HCT116 (cell line): ENCODE data around the gene PPEF2. TPM values are rescaled to one million over a fixed set of nuclear protein-coding genes. Genes with fewer than 3 reads are reported as not detected.
A peak's percentile ranks its signal among the peaks of the same experiment; 100 is the strongest.
"Not testable (repeated sequence)": the region's sequence is repeated elsewhere in the genome, so short reads cannot be mapped to it uniquely, and the experiment has no call there.

ENCODE experiments used
- ATAC-seq: fragments of 200-7000 bp; cut with Tn5 transposase; 2 replicates; pipeline ENCODE4 v1.9.1; 2020; ENCODE audit warnings: mild to moderate bottlenecking, moderate library complexity
- BruUV-seq: library from RNA; stranded (reverse); fragments of 400-500 nt; replicated peaks from 2 replicates; lab custom pipeline; 2021; lab: Mats Ljungman, UMichigan
- CTCF ChIA-PET: fragments of 300-600 bp; sonication (Branson Sonifier 250); formaldehyde crosslinking; loops from one replicate; lab custom pipeline; 2021; ENCODE audit warnings: antibody characterized with exemption; lab: Charles Lee
- POLR2A ChIA-PET: fragments of 300-600, 350-600 bp; sonication (Branson Sonifier 250); formaldehyde crosslinking; loops from one replicate; lab custom pipeline; 2021; ENCODE audit warnings: antibody characterized with exemption; lab: Charles Lee
- RAD21 ChIA-PET, 2 experiments: fragments of 300-600 bp; sonication (Branson Sonifier 250); formaldehyde crosslinking; loops; one replicate each; lab custom pipeline; 2023; ENCODE audit warnings: low total read pairs in 2 of 2; ENCODE audit not compliant: uncharacterized antibody in 2 of 2, unreplicated experiment in 2 of 2, low non-redundant PET in 1 of 2; lab: Charles Lee
- DNase-seq: peaks from one replicate; pipeline ENCODE4 v3.0.0-alpha.2; 2010; ENCODE audit warnings: low read depth, low spot score
- H2AFZ ChIP-seq: fragments of 200-600 bp; shearing (Covaris generic), sonication (generic); 2 replicates; pipeline ENCODE4 v1.6.1; 2017; ENCODE audit warnings: low read depth, mixed run types, mixed read lengths, antibody characterized with exemption, low read length; ENCODE audit not compliant: poor library complexity, severe bottlenecking
- H3K27ac ChIP-seq: 2 replicates; pipeline ENCODE4 v1.5.1; 2012; ENCODE audit warnings: low read depth, low read length
- H3K27me3 ChIP-seq: fragments of 200-600 bp; sonication (generic); 2 replicates; pipeline ENCODE4 v1.6.1; 2016; ENCODE audit warnings: mixed run types, low read length, mixed read lengths; ENCODE audit not compliant: insufficient read depth
- H3K36me3 ChIP-seq, 2 experiments: fragments of 200-500 bp in 1 of 2; fragments of 200-600 bp in 1 of 2; sonication (Bioruptor generic) in 1 of 2; sonication (generic) in 1 of 2; 2 replicates each; pipeline versions ENCODE4 v1.5.1 to v1.6.1; 2014 to 2016; ENCODE audit warnings: low read length in 2 of 2, inconsistent platforms in 1 of 2, mixed read lengths in 1 of 2, mixed run types in 1 of 2; ENCODE audit not compliant: insufficient read depth in 2 of 2, control insufficient read depth in 1 of 2
- H3K4me1 ChIP-seq, 2 experiments: fragments of 200-600 bp in 1 of 2; sonication (generic) in 1 of 2; 2 replicates each; pipeline versions ENCODE4 v1.5.1 to v1.6.1; 2012 to 2017; ENCODE audit warnings: low read length in 2 of 2, inconsistent platforms in 1 of 2, mild to moderate bottlenecking in 1 of 2, mixed read lengths in 1 of 2, mixed run types in 1 of 2, moderate library complexity in 1 of 2; ENCODE audit not compliant: insufficient read depth in 2 of 2, control insufficient read depth in 1 of 2
- H3K4me2 ChIP-seq: fragments of 200-600 bp; sonication (generic); 2 replicates; pipeline ENCODE4 v1.6.1; 2017; ENCODE audit warnings: mixed run types, low read length, mixed read lengths
- H3K4me3 ChIP-seq, 2 experiments: fragments of 200-600 bp in 1 of 2; sonication (generic) in 1 of 2; replicated peaks in 1 of 2; 2 replicates each; pipeline ENCODE4 v1.5.1; 2011 to 2016; ENCODE audit warnings: low read length in 2 of 2, control low read depth in 1 of 2, low read depth in 1 of 2, mild to moderate bottlenecking in 1 of 2, mixed read lengths in 1 of 2, mixed run types in 1 of 2
- H3K79me2 ChIP-seq: fragments of 200-600 bp; sonication (generic); 2 replicates; pipeline ENCODE4 v1.6.1; 2017; ENCODE audit warnings: mild to moderate bottlenecking, mixed run types, low read length, moderate library complexity, mixed read lengths; ENCODE audit not compliant: insufficient read depth
- H3K9ac ChIP-seq: fragments of 200-600 bp; sonication (generic); 2 replicates; pipeline ENCODE4 v1.6.1; 2016; ENCODE audit warnings: low read length, mixed read lengths
- H3K9me2 ChIP-seq: fragments of 200-600 bp; sonication (generic), shearing (Covaris generic); 2 replicates; pipeline ENCODE4 v1.6.1; 2017; ENCODE audit warnings: mixed run types, mild to moderate bottlenecking, moderate library complexity; ENCODE audit not compliant: insufficient read depth
- H3K9me3 ChIP-seq, 2 experiments: fragments of 200-500 bp in 1 of 2; fragments of 200-600 bp in 1 of 2; sonication (Bioruptor generic) in 1 of 2; sonication (generic) in 1 of 2; 2 replicates each; pipeline ENCODE4 v1.6.1; 2014 to 2017; ENCODE audit warnings: low read length in 2 of 2, mixed read lengths in 2 of 2, inconsistent platforms in 1 of 2, low read depth in 1 of 2, mild to moderate bottlenecking in 1 of 2, mixed run types in 1 of 2, moderate library complexity in 1 of 2; ENCODE audit not compliant: control insufficient read depth in 1 of 2, insufficient read depth in 1 of 2
- H4K20me1 ChIP-seq: fragments of 200-600 bp; sonication (generic), shearing (Covaris generic); 2 replicates; pipeline ENCODE4 v1.6.1; 2017; ENCODE audit warnings: mixed run types, mild to moderate bottlenecking, moderate library complexity; ENCODE audit not compliant: insufficient read depth
- CBX3 ChIP-seq: IDR thresholded peaks from 2 replicates; pipeline ENCODE4 v1.6.1; 2012; ENCODE audit warnings: low read depth
- CEBPB ChIP-seq: IDR thresholded peaks from 2 replicates; pipeline ENCODE4 v1.6.1; 2012; ENCODE audit warnings: low read depth
- CTCF ChIP-seq, 3 experiments: fragments of 200-600 bp in 1 of 3; sonication (generic) in 1 of 3; IDR thresholded peaks in 2 of 3; conservative IDR thresholded peaks in 1 of 3; 2 replicates each; pipeline ENCODE4 v1.5.1; 2012 to 2017; ENCODE audit warnings: low read depth in 2 of 3, low read length in 2 of 3, antibody characterized with exemption in 1 of 3, borderline replicate concordance in 1 of 3, control low read depth in 1 of 3, mild to moderate bottlenecking in 1 of 3, mixed read lengths in 1 of 3, mixed run types in 1 of 3, moderate library complexity in 1 of 3; ENCODE audit not compliant: insufficient read depth in 1 of 3
- EZH2phosphoT487 ChIP-seq: fragments of 200-600 bp; IDR thresholded peaks from 2 replicates; pipeline ENCODE4 v1.6.1; 2018; ENCODE audit warnings: antibody characterized with exemption, borderline replicate concordance
- MAX ChIP-seq: IDR thresholded peaks from 2 replicates; pipeline ENCODE4 v1.6.1; 2012
- POLR2A ChIP-seq: IDR thresholded peaks from 2 replicates; pipeline ENCODE4 v1.7.0; 2011; ENCODE audit warnings: borderline replicate concordance; ENCODE audit not compliant: insufficient read depth, insufficient read length; ENCODE audit errors: extremely low read depth
- POLR2AphosphoS5 ChIP-seq: IDR thresholded peaks from 2 replicates; pipeline ENCODE4 v1.6.1; 2011; ENCODE audit warnings: mild to moderate bottlenecking, low read depth, low read length, moderate library complexity
- RAD21 ChIP-seq: IDR thresholded peaks from 2 replicates; pipeline ENCODE4 v1.6.1; 2012; ENCODE audit warnings: low read depth, mild to moderate bottlenecking
- ZFX ChIP-seq: fragments of 450-650 bp; IDR thresholded peaks from 2 replicates; pipeline ENCODE4 v1.6.1; 2017
- ZNF274 ChIP-seq: fragments of 200-500 bp; sonication (Bioruptor generic); IDR thresholded peaks from 2 replicates; pipeline ENCODE4 v1.6.1; 2014; ENCODE audit warnings: mild to moderate bottlenecking, low read depth, low read length, inconsistent platforms
- intact Hi-C: fragments of 100-400 bp; cut with micrococcal nuclease; formaldehyde crosslinking; loops from 2 replicates; pipeline ENCODE4 v1.10.0; 2022
- total RNA-seq: library from RNA; stranded (reverse); gene quantifications from one replicate; pipeline ENCODE4 v1.2.1, GENCODE V29; 2021; ENCODE audit not compliant: unreplicated experiment

PPEF2 gene
- total RNA-seq, 1 experiment from 2014 or later, result not detected

DNA sequence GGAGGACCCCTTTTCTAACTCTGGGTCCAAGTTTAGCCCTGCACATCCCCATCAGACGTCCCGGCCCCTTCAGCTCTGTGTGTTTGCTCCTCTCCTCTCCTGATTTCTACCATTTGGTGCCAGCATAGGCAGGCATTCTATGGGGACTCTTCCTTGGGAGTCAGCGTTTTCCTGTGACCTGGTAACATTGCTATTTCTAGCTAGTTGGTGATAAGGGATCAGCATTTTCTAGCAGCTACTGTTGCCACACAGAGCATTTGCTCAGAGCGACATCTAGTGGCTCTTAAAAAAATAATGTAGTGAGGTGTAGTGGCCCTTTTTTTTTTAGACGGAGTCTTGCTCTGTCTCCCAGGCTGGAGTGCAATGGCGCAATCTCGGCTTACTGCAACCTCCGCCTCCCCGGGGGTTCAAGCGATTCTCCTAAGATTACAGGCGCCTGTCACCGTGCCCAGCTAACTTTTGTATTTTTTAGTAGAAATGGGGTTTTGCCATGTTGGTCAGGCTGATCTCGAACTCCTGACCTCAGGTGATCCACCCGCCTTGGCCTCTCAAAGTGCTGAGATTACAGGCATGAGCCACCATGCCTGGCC, 54.0 kb downstream of the PPEF2 start:
- not testable (repeated sequence) for H4K20me1 ChIP-seq
- Histone ChIP-seq H3K4me2 (peak overlapping the region; percentile 63), H3K4me1 (peaks cover 0 to 21% of the 10 kb centered on the region in 2 experiments; a peak in 2 of 4 replicates)
- DNase-seq, result peak; percentile 83
- peak; percentile 90 for ATAC-seq
- ChIA-PET RAD21 (interaction anchor here in 1 of 2 experiments (0.6 kb wide), 1 partner anchor 194 kb away, joined by 3 read pairs; no protein-coding TSS in a partner anchor), CTCF (interaction anchor here (0.6 to 1.6 kb wide), 18 partner anchors 9 to 416 kb away, joined by 3 to 7 read pairs (median 4); partner anchors contain the start of genes CDKL2 and USO1)
- TF ChIP-seq RAD21 (peak; percentile 88), CEBPB (peak; percentile 66; the same call in 1 of the 2 replicates), CBX3 (0 out of 2 replicates have a peak, but pooled peaks have one; percentile 25), CTCF (IDR thresholded peaks at IDR 0.05 in 2 of 3, conservative IDR thresholded peaks at IDR 0.05 in 1 of 3; ENCODE audit: borderline replicate concordance in 1 of 3, insufficient read depth in 1 of 3, low read depth in 2 of 3, low read length in 2 of 3) (peak; percentile 55 to 85 (median 61); a peak in 4 of 6 replicates)
- TF ChIP-seq, all 23 proteins: peak for 4; not testable (repeated sequence) for 19
- H3K27me3 ChIP-seq, H3K27ac ChIP-seq, H3K9me3 ChIP-seq, H3K9ac ChIP-seq, H3K79me2 ChIP-seq, H3K9me2 ChIP-seq, H3K4me3 ChIP-seq, BruUV-seq, H3K36me3 ChIP-seq: not testable (repeated sequence)
- peak overlapping the region; percentile 99 for H2AFZ ChIP-seq
- intact Hi-C loops, result loop anchor here (10.0 kb wide), 1 partner anchor 193 kb away; no protein-coding TSS in a partner anchor
- POLR2A ChIA-PET, result interaction anchor here (0.9 to 1.1 kb wide), 2 partner anchors 93 to 271 kb away, joined by 3 read pairs; partner anchors contain the start of gene NAAA

DNA sequence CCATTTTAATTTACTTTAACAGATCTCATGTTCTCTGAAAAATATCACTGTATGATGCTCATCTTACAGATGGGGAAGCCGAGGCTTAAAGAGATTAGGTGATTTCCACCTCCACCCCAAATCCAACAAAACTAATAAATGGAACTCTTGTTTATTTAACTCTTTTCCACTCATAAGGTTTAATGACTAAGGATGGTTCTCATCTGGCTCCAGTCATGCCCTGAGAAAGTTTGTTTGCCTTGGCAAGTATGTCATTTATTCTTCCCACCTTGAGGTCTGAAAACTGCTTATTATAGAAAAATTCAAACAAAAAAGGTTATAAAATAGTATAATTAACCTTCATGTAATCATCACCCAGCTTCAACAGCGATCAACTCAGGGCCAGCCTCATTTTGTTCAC, 56.3 kb downstream of the PPEF2 start:
- ChIA-PET RAD21 (no interaction called here), CTCF (no interaction called here), POLR2A (no interaction called here)
- H3K27ac ChIP-seq, result no peak overlapping the region
- TF ChIP-seq RAD21, result no peak
- TF ChIP-seq POLR2AphosphoS5, result no peak
- no peak for TF ChIP-seq ZFX
- no peak for TF ChIP-seq CTCF (IDR thresholded peaks at IDR 0.05 in 2 of 3, conservative IDR thresholded peaks at IDR 0.05 in 1 of 3; ENCODE audit: borderline replicate concordance in 1 of 3, insufficient read depth in 1 of 3, low read depth in 2 of 3, low read length in 2 of 3)
- no peak for TF ChIP-seq POLR2A
- TF ChIP-seq CBX3, result no peak
- no peak for TF ChIP-seq EZH2phosphoT487
- no peak for TF ChIP-seq MAX
- no peak for TF ChIP-seq ZNF274
- no TSS peak for BruUV-seq
- H3K4me2 ChIP-seq, result no peak overlapping the region
- no peaks in the 10 kb centered on the region for H3K36me3 ChIP-seq
- H4K20me1 ChIP-seq, result no peaks in the 10 kb centered on the region
- H3K9ac ChIP-seq, result no peak overlapping the region
- DNase-seq (no peak), ATAC-seq (no peak)
- peaks cover 0 to 21% of the 10 kb centered on the region in 2 experiments; a peak in 2 of 4 replicates for H3K4me1 ChIP-seq
- no peaks in the 10 kb centered on the region for H3K9me2 ChIP-seq
- no peaks in the 10 kb centered on the region for H3K27me3 ChIP-seq
- H3K9me3 ChIP-seq, result no peaks in the 10 kb centered on the region
- H2AFZ ChIP-seq, result no peak overlapping the region
- no peaks in the 10 kb centered on the region for H3K79me2 ChIP-seq
- intact Hi-C loops, result loop anchor here (10.0 kb wide), 1 partner anchor 191 kb away; no protein-coding TSS in a partner anchor
- no peak overlapping the region for H3K4me3 ChIP-seq
